ENCODE measurements around the gene XRCC3. TPM values are rescaled to one million over a fixed set of nuclear protein-coding genes. Genes with fewer than 3 reads are reported as not detected.

Gene XRCC3
- polyA plus RNA-seq, 3 donors, result 0.66 to 8.1 (median 2.0) TPM

- Mint-ChIP-seq H3K27ac (peak overlapping the region in 2 of 7 donors; percentile 4 to 8), H3K4me3 (no peak overlapping the region), H3K9me3 (peaks cover 0 to 2% (median 0%) of the 10 kb centered on the region in 7 donors), H3K27me3 (ENCODE audit: low read depth in 3 of 3) (peaks cover 0 to 2% (median 1%) of the 10 kb centered on the region in 3 donors), H3K4me1 (peaks cover 4% of the 10 kb centered on the region), H3K36me3 (peaks cover 82 to 94% of the 10 kb centered on the region in 2 donors)
- no peaks in the 10 kb centered on the region for H3K9me3 ChIP-seq (replicated peaks in 1 of 2; ENCODE audit: control insufficient read depth in 1 of 2, insufficient read depth in 1 of 2, low read length in 2 of 2)
- intact Hi-C loops (cut with micrococcal nuclease), result loop anchor here in 1 of 2 donors (10.0 kb wide), 1 partner anchor 108 kb away; no protein-coding TSS in a partner anchor
- H3K4me2 ChIP-seq (replicated peaks; ENCODE audit: extremely low read depth, low read length, poor library complexity, severe bottlenecking), result no peak overlapping the region
- H3K27ac ChIP-seq (ENCODE audit: low read depth in 1 of 2, low read length in 2 of 2), result no peak overlapping the region
- peaks cover 86 to 100% of the 10 kb centered on the region in 2 donors for H3K36me3 ChIP-seq (replicated peaks in 1 of 2; ENCODE audit: control insufficient read depth in 1 of 2, insufficient read depth in 2 of 2, low read length in 2 of 2)
- H2AFZ ChIP-seq (ENCODE audit: insufficient read depth, low read depth, low read length, poor library complexity, severe bottlenecking), result no peak overlapping the region
- WGBS (ENCODE audit: insufficient coverage), result 91% methylated on average over 13 of the region's 15 CpGs
- no peaks in the 10 kb centered on the region for H3K79me2 ChIP-seq (ENCODE audit: insufficient read depth, low read length)
- no peak overlapping the region for H3K9ac ChIP-seq (ENCODE audit: insufficient read depth, low read length, poor library complexity, severe bottlenecking)
- no peaks in the 10 kb centered on the region for H3K4me1 ChIP-seq (ENCODE audit: control insufficient read depth in 1 of 2, insufficient read depth in 2 of 2, low read length in 2 of 2)
- no peak overlapping the region for H3K4me3 ChIP-seq (replicated peaks in 1 of 3; ENCODE audit: low read depth in 2 of 3, low read length in 3 of 3)
- H3K27me3 ChIP-seq (ENCODE audit: control insufficient read depth in 2 of 2, insufficient read depth in 2 of 2, low read length in 2 of 2), result no peaks in the 10 kb centered on the region
- no peak for TF ChIP-seq CTCF (IDR thresholded peaks at IDR 0.05)
- H4K20me1 ChIP-seq (ENCODE audit: insufficient read depth, low read length), result peaks cover 55% of the 10 kb centered on the region
- DNase-seq, result no peak
Measured at GRCh38 chr14:103683139-103683538, 32.1 kb downstream of the XRCC3 start.

DNA sequence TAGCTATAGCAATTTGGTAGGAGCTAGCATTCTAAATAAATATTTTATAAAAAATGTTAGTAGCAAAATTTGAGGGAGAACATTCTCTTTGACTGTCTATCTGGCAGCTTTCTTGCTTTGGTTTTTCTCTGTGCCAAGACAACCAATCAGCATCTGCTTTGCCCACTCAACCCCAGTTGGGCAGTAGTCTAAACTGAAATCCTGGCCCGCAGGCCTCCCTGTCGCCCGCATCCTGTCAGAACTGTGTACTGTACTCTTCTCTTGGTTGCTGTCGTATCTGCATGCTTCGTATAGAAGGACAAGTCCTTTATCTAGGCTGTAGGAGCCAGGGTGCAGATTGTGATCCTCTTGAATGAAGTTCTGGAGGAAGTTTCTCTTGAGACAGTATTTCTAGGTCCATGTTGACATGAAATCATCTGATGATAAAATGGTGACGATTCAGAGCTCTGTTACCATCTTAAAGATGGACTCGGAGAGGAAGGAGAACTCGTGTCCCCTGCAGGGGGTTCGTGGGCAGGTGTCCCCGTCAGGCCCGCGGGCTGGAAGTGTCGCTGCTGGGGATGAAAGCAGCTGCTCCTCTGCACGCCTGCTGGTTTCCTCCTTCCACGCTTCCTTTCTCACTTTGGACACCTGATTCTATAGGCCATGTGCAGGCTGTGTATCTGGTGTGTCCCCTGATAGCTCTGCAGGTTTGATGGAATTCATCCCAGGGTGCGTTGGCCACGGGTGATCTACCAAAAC is 34.6 kb downstream of the XRCC3 start:
- H3K36me3 Mint-ChIP-seq, result peaks cover 81 to 96% of the 10 kb centered on the region in 2 donors

More for the DNA sequence above, 34.6 kb downstream of the XRCC3 start:
- no peaks in the 10 kb centered on the region for H3K27me3 ChIP-seq (ENCODE audit: control insufficient read depth in 2 of 2, insufficient read depth in 2 of 2, low read length in 2 of 2)
- no peaks in the 10 kb centered on the region for H3K79me2 ChIP-seq (ENCODE audit: insufficient read depth, low read length)
- no peaks in the 10 kb centered on the region for H3K9me3 ChIP-seq (replicated peaks in 1 of 2; ENCODE audit: control insufficient read depth in 1 of 2, insufficient read depth in 1 of 2, low read length in 2 of 2)
- no peak for DNase-seq
- no peak for TF ChIP-seq CTCF (IDR thresholded peaks at IDR 0.05)
- peaks cover 46% of the 10 kb centered on the region for H4K20me1 ChIP-seq (ENCODE audit: insufficient read depth, low read length)
- H3K36me3 ChIP-seq (replicated peaks in 1 of 2; ENCODE audit: control insufficient read depth in 1 of 2, insufficient read depth in 2 of 2, low read length in 2 of 2), result peaks cover 86 to 100% of the 10 kb centered on the region in 2 donors
- peaks cover 0 to 2% (median 0%) of the 10 kb centered on the region in 3 donors for H3K27me3 Mint-ChIP-seq (ENCODE audit: low read depth in 3 of 3)
- no peak overlapping the region for H3K9ac ChIP-seq (ENCODE audit: insufficient read depth, low read length, poor library complexity, severe bottlenecking)
- H3K27ac Mint-ChIP-seq, result peak overlapping the region in 1 of 7 donors; percentile 43
- WGBS (ENCODE audit: insufficient coverage), result 88% methylated on average over 14 of the region's 17 CpGs
- no peaks in the 10 kb centered on the region for H3K4me1 ChIP-seq (ENCODE audit: control insufficient read depth in 1 of 2, insufficient read depth in 2 of 2, low read length in 2 of 2)
- H3K4me3 Mint-ChIP-seq, result no peak overlapping the region
- H3K27ac ChIP-seq (ENCODE audit: low read depth in 1 of 2, low read length in 2 of 2), result no peak overlapping the region
- no peak overlapping the region for H3K4me3 ChIP-seq (replicated peaks in 1 of 3; ENCODE audit: low read depth in 2 of 3, low read length in 3 of 3)
- intact Hi-C loops (cut with micrococcal nuclease), result loop anchor here in 1 of 2 donors (10.0 kb wide), 1 partner anchor 106 kb away; no protein-coding TSS in a partner anchor
- no peak overlapping the region for H2AFZ ChIP-seq (ENCODE audit: insufficient read depth, low read depth, low read length, poor library complexity, severe bottlenecking)
- peaks cover 4% of the 10 kb centered on the region for H3K4me1 Mint-ChIP-seq
- H3K4me2 ChIP-seq (replicated peaks; ENCODE audit: extremely low read depth, low read length, poor library complexity, severe bottlenecking), result no peak overlapping the region
- H3K9me3 Mint-ChIP-seq, result peaks cover 0 to 2% (median 0%) of the 10 kb centered on the region in 7 donors
